ENCODE measurements around the gene KANSL1.

- TF ChIP-seq CTCF (IDR thresholded peaks at IDR 0.05): no peak
- no peak for TF ChIP-seq EP300 (IDR thresholded peaks at IDR 0.05)
- TF ChIP-seq POLR2A (IDR thresholded peaks at IDR 0.05): no peak
- no peak for TF ChIP-seq POLR2AphosphoS5 (IDR thresholded peaks at IDR 0.05)
Measured at GRCh38 chr17:46053911-46054534, 139.2 kb downstream of the KANSL1 start.
